ENCODE data around the gene RASSF1.
"Not testable (repeated sequence)": the region's sequence is repeated elsewhere in the genome, so short reads cannot be mapped to it uniquely, and the experiment has no call there.

Gene RASSF1

DNA sequence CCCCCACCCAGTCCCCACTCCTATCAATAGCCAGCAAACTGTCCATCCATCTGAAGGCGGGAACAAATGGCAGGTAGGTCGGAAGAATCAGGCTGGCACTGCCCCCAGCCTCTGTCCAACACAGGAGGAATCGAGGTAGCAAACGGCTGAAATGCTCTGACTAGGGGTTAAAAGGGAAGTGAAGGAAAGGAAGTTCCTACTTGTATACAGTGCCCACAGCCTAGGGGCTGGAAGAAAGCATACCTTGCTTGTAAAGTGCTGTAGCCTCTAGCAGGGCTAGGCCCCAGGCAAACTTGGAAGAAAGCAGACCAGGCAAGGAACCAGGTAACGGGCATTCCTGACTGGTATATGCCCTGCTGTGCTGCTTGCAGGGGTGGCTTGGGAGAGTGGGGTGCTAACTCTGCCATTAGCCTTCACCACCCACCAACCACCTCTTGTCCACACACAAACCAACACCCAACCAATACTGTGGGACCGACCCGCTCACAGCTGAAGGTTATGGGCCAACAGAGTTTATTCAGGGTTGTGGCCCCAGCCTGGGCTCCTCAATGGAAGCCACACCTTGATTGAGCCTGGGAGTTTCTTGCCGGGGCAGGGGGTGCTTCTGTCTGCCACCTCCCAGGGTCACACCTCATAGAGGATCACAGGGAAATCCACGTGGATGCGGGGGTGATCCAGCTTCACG, 15.0 kb downstream of the RASSF1 start:
- in situ Hi-C loops (cut with MboI; ENCODE audit: low sequenced_read_pairs), result no loop called here

DNA sequence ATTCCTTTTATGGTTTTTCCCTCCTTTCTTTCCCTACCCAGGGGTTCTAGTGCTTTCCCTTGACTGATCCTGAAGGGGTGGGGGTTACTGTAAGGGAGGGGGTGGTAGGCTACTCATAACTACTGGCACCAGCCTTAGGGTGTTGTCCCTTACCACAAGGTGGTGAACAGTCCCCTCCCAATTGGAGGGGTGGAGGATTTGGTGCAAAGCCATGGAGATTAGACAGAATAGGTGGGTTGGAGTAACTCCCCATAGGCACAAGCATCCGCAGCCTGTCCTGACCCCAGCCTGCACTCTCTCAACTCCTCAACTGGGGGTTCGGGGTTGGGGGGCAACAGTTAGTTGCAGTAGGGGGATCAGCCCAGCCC, 15.5 kb downstream of the RASSF1 start:
- in situ Hi-C loops (cut with MboI; ENCODE audit: low sequenced_read_pairs), result no loop called here

DNA sequence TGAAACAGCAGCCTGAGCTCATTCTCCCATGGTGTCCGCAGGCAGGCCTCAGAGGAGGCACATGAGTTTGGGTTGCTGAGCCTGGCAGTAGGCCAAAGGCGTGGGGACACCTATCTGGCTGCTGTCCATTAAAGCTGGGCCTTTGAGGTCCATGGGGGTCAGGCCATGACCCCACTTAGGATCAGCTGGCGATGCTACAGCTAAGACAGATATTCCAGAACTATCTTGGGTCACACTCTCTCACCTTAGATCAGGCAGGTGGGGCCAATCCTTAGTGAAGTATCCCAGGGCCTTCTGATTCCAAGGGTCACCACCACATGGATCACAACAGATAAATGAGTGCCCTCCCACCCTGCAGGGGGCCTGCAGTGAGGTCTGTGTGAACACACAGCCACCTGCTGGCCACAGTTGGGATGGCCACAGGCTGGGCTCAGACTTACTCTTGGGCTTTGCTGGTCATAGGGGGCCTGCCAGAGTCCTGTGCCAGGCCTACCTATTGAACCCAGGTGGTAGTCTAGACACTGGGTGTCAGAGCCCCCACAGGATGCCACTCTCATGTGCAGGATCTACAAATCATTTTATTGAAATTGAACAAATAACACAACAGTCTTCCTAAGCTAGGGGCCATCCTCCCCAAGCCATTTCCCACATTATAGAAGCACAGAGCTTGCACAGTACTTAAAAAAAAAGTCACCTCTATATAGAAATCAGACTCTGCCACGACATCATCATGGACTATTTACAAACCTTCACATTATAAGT, 16.1 kb downstream of the RASSF1 start:
- in situ Hi-C loops (cut with MboI; ENCODE audit: low sequenced_read_pairs), result no loop called here

DNA sequence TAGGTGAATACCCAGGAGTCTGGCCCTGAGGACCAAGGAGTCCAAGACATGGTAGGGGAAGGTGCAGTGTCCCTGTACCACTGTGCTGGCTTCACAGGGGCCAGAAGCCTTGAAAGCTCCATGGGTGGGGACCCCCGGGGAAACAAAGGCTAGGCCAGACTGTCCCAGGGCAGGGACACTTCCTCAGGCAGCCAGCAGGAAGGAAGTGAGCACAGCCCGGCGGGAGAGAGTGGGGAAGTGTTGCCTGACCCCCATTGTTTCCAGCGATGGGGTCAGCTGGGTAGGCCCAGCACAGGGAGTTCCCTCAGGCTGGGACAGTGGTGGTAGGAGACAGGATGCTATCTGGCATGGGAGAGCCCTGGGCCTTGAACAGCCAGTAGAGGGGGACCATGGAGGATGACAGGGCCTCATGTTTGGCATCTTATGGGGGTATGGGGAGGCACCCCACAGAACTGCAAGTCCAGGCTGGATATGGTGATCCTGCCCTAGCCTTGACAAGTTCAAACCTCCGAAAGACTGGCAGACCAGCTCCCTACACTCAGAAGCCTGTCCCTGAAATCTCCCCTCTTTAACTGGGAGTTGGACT, 16.9 kb downstream of the RASSF1 start:
- in situ Hi-C loops (cut with MboI; ENCODE audit: low sequenced_read_pairs), result no loop called here

DNA sequence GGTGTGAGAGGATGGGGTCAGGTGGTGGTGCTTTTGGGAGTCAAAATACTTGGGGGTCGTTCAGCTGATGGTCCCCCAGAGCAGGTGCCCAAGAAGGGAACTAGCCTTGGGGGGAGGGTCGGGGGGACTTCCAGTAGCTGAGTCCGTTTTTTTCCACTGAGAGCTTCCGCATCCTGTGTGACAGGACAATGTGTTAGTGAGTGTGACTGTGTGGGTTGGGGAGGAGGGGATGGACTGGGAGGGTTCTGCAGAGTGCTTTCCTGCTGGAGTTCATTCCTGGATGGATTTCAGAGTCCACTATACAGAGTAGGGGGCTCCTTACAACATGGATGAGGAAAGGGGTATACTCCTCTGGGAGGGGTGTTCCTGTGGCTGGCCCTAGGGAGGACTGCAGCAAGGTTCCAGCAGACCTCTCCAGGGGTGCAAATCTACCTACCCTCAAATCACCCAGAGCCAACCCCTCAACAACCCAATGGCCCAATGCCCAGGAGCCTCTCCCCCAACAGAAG, 17.5 kb downstream of the RASSF1 start:
- in situ Hi-C loops (cut with MboI; ENCODE audit: low sequenced_read_pairs), result no loop called here

DNA sequence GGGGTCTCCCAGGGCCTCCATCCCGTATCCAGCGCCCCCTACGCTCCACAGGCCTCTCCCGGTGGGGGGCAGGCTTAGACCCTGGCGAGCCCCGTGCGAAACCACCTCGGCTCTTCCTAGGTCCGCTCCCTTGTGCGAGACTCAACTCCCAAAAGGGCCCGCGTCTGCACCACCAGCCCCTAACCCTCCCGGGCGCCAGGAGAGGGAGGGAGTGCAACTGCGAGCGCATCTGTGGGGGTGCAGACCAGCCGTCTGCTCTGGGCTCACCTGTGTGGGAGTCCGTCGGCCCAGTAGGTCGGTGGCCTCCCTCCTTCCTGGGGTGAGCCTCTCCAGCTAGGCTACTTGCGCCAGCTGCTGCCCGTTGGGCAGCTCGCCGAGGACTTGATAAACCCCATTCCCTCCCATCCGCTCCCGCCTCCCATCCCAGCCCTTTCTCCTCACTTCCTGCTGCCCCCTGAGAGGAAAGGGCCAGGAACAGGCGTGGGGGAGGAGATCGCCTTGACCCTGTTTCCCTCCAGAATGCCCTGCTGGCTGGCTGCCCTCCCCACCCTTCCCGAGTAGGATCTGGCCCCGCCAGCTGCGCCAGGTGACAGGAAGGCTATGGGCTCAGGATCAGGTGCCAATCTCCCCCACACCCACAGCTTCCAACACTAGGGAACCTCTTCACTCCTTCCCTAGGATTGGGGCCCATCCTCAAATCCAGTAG, 18.1 kb downstream of the RASSF1 start, which contains the start of gene HYAL2:
Gene HYAL2, minus strand, starts transcription at position 360 of the 706 bp plus-strand sequence. CDS start 2,256 bp downstream, outside the sequence.
- in situ Hi-C loops (cut with MboI; ENCODE audit: low sequenced_read_pairs), result no loop called here

DNA sequence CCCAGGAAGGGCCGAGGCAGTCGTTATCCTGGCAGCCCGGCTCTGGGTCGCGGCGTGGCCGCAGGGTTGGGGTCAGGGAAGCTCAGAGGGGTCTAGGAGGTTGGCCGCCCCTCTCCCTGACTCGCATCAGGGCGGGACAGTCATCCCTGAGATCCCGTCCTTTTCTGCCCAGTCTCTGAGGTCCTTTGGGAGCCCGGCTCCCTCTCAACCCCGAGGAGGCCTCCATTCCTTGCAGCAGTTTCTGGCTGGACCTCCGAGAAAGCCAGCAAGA, 18.6 kb downstream of the RASSF1 start:
- in situ Hi-C loops (cut with MboI; ENCODE audit: low sequenced_read_pairs), result no loop called here

DNA sequence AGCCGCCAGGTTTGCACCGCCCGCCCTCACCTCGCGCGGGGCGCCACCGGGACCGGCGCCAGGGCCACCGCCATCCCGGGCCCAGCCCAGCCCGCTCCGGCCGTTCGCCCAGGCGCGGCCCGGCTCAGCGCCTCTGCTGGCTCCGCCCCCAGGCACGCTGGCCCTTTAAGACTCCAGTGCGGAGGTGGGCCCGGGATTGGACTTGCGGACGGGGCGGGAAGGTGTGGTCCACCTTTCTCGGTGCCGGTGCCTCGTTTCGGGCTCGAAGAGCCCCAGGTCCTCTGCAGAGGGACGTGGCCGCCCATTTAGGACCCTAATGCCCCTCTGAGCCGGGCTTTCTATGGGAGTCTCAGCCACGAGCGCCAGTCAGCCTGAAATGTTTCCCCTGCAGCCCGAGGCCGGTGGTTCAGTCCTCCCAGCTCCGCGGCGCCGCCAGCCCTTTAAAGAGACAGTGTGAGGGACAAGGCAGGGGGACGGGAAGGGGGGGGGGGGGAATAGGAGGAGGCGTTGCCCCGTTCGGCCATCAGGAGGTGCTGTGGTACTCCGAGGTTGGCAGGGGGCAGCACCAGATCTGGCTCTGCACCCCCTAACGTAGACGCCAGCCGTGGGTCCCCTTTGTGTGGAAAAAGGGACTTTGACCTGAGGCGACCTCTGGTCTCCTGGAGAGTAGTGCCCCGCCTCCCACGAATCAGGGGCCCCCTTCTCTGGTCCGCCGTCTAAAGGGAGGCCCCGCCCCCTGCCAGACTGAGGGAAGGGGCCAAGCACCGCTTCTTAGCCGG, 19.1 kb downstream of the RASSF1 start:
- in situ Hi-C loops (cut with MboI; ENCODE audit: low sequenced_read_pairs), result no loop called here

DNA sequence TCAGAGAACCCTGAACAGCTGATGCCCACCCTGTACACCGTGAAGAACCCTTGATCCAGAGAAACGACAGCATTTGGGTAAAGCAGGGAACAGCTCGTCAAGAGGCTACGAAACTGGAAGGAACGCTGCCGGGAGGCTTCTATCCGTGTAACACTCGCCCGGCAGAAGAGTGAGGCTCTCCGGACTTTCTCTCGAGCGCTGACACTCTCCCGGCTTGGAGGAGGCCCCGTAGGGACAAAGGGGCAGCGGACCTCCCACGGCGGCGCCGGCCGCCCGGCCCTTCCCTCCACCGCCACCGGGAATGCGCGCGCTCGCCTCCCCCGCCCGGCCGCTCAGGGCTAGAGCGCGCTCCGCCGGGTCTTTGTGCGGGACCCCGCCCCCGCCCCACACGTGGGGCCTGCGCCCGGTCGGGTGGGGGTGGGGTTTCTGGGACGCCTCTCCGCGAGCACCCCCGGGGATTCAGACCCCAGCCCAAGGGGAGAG, 19.7 kb downstream of the RASSF1 start:
- in situ Hi-C loops (cut with MboI; ENCODE audit: low sequenced_read_pairs), result no loop called here

DNA sequence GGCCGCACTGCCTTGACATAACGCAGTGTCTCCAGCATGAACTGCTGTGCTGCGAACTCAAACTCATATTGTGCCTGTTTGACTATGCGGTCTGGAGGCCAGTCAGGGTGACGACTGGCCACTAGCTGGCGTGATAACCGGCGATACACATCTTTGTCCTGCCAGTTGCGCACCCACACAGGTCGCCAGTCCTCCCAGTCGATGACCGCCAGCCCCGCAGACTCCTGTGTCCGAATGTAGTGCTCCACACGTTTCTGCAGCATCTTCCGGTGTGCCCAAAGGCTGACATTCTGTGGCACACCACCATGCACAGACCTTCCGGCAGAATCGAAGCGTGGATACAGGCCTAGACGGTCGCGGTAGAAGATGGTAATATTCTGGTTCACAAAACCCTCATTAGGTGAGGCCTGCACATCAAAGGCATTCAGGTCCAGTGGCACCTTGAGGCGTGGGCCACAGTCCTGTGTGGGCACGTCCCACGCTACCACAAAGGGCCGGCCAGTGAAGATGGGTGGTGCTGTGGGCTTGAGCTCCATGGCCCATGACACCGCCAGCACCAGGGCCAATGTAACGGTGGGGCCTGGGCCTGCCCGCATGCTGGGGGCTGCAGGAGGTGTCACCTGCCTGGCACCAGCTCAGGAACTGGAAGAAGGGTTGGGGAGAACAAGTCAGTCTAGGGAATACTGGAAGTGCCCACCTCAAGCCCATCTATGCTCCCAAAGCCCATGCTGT, 20.6 kb downstream of the RASSF1 start:
- in situ Hi-C loops (cut with MboI; ENCODE audit: low sequenced_read_pairs), result no loop called here

DNA sequence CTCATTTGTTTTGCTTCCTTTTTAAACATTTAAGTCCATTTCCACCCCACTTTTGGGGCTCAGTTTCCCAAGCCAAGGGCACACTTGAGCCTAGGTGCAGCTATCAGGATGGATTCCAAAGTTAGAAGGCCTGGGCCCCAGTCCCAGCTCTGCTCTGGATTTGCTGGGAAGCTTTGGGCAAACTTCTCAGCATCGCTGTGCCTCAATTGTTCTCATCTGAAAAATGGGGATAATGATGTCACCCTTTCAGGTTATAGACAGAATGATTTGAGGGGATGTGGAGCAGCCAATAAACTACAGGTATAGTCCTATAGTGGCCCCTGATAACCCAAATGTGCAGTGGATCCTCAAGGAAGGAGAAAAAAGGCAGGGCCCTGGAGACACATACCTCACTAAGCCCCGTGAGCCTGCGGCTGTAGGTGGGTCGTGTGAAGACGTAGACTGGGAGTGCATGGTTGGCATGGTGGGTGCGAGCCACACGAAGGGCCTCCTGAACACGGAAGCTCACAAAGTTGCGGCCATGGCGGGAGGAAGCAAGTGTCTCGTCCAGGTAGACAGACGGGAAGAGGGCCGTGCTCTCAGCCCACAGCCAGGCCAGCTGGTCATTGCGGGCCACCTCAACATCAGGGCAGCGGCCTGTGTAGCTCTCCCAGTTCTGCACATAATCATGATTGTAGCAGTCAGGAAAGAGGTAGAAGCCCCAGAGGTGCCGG, 21.3 kb downstream of the RASSF1 start:
- in situ Hi-C loops (cut with MboI; ENCODE audit: low sequenced_read_pairs), result no loop called here

DNA sequence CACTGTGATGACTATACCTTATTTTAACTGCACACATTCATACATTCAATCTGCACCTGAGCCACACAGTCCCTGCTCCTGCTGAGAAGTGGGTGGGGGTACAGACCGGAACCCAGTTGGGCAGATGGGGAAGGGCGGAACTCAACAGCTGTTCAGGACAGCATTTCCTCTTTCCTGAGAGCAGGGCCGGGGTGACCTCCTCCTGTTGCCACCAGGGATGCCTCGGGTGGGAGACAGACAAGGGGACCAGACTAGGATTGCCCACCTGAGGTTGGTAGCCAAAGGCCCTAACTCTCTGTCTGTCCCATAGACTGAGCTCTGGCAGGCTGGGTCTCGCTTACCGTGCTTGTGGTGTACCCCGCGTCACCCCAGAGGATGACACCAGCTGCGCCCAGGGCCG, 22.0 kb downstream of the RASSF1 start:
- in situ Hi-C loops (cut with MboI; ENCODE audit: low sequenced_read_pairs), result no loop called here

DNA sequence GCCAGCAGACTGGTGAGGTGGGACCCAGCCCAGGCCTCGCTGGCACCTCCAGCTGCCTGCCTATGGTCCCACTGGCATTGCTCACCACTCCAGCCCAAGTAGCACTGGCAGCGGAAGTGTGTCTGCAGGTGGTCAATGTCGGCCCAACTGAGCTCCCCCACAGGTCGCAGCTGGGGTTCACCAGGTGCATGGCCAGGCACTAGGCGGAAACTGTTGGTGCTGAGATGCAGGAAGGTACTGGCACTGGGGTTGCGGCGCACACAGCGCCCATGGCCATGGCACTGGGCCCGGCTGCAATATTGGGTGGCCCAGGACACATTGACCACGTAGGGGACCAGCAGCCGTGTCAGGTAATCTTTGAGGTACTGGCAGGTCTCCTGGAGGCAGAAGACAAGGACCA, 22.5 kb downstream of the RASSF1 start:
- in situ Hi-C loops (cut with MboI; ENCODE audit: low sequenced_read_pairs), result no loop called here

DNA sequence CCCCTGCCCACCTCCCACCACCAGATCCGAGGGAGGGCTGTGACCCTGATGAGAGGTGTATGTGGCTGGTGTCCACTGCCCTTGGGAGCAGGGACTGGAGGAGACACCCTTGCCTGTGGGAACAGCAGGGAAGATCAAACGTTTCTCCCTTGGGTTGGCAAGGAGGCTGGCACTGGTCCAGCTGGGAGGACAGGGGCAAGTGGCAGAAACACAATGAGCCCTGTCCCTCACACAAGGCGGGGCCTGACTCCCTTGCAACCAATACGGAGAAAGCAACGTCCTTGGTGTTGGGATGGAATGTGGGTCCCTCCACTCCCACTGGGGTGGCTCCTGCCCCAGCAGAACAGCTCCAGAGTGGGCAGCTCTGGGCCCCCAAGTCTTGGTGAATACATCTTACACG, 23.3 kb downstream of the RASSF1 start:
- in situ Hi-C loops (cut with MboI; ENCODE audit: low sequenced_read_pairs), result no loop called here

DNA sequence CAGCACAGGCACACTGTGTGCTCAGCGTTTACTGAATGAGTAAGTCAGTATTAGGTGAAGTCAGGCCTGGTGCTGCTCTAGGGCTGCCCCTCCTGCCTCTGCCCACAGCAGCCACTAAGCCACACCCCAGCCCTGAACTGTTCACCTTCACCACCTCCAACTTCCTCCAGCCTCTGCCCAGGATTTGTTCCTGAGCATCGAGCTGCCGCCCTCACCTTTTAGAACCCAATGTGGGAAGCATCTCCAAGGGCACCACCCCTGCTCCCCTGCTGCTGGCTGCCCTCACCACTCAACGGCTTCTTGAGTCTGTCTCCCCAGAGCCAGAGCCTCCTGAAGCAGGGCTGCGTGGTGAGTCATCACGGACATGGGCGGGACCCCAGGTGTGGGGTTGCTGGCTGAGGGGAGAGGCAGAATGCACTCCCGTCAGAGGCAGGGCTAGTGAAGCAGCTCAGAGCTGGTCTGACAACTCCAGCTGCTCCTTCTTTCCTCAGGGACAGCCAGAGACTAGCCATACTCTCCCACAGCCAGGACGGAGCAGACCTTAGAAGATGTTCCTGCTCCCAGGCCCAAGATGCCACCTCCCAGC, 23.9 kb downstream of the RASSF1 start:
- in situ Hi-C loops (cut with MboI; ENCODE audit: low sequenced_read_pairs), result no loop called here

DNA sequence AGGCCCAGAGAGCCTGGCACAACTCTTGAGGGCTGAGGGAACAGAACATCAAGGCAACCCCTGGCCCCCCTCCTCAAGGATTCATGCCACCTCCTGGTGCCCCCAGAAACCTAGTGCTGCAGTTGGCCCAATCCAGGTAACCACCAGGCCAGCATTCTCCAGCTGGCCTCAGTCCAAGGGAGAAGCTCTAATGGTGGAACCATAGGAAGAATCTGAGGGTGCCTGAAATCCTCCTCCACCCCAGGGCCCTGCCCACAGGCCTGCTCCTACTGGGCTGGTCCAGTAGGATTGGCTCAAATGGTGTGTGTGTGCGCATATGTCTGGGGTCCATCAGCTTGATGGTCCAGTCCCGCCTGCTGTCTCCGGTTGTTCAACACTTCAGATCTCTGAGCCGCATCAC, 25.8 kb downstream of the RASSF1 start:
- in situ Hi-C loops (cut with MboI; ENCODE audit: low sequenced_read_pairs), result no loop called here

DNA sequence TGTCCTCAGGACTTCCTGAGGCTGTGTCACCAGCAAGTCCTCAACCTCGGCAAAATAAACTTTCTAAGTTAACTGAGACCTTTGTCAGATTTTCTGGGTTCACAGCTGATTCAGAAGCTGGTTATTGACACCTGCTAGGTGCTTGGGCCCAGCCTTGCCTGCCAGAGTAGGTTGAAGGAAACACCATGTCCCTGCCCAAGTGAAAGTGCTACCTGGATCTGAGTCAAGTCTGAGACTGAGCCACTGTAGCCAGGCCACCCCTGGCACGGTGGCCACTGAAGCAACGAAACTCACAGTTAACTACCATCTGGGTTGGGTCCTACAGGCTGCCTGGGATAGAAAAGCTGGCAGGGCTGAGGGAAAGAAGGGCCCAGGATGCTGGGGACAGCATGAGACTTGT, 26.3 kb downstream of the RASSF1 start:
- in situ Hi-C loops (cut with MboI; ENCODE audit: low sequenced_read_pairs), result no loop called here

DNA sequence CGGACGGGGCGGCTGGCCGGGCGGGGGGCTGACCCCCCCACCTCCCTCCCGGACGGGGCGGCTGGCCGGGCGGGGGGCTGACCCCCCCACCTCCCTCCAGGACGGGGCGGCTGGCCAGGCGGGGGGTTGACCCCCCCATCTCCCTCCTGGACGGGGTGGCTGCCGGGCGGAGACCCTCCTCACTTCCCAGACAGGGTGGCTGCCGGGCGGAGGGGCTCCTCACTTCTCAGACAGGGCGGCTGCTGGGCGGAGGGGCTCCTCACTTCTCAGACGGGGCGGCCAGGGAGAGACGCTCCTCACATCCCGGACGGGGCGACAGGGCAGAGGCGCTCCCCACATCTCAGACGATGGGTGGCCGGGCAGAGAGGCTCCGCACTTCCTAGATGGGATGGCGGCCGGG, 28.6 kb downstream of the RASSF1 start:
- in situ Hi-C loops (cut with MboI; ENCODE audit: low sequenced_read_pairs), result not testable (repeated sequence)

DNA sequence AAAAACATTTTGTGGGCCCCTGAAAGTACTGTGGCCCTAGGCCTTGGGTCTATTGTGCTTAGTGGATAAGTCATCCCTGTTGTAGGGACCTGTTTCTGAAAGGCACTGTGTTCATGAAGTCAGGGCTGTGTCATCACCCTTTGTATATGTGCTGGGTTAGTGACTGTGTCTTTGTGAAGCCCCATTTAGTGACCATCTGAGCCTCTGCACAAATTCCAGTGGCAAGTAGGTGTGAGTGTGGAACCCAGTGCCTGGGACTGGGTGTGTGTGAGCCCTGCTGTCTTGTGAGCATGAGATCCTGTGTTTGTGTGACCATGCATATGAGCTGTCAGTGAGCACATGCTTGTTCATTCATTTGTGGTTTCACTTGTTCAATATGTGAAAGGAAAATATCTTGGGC, 36.0 kb downstream of the RASSF1 start:
- in situ Hi-C loops (cut with MboI; ENCODE audit: low sequenced_read_pairs), result no loop called here
